ENCODE results near the gene SBNO2. TPM values are rescaled to one million over a fixed set of nuclear protein-coding genes. Genes with fewer than 3 reads are reported as not detected.
A peak's percentile ranks its signal among the peaks of the same experiment; 100 is the strongest.

SBNO2 gene
- polyA plus RNA-seq, 1 of the 3 experiments (the other 2 are of a cell fraction): 18.3 TPM

DNA sequence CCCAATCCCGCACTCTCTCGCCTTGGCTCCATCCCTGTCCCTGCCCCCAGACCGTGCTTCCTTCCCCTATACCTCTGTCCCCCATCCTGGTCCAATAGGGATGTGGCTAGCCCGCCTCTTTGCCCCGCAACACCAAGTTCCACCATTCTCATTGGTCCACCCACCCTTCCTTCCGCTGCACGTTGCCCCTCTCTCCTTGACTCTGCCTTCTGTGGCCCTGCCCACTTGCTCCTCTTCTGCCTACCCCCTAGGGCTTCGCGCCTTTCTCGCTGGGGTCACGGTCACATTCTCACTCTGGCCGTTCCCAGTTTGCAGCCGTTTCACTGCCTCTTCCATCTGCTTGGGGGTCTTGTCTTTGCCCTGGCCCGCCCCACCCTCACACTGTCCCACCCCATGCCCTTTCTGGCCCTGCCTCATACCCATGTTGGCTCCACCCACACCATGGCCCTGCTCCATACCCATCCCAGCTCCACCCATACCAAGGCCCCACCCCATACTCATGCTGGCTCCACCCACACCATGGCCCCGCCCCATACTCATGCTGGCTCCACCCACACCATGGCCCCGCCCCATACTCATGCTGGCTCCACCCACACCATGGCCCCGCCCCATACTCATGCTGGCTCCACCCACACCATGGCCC, 111.6 kb downstream of the SBNO2 start:
- no peak overlapping the region for H3K9ac ChIP-seq
- H3K9me2 ChIP-seq: no peaks in the 10 kb centered on the region
- H3K36me3 ChIP-seq (replicated peaks in 1 of 2; ENCODE audit: control insufficient read depth in 1 of 2, insufficient read depth in 2 of 2, low read length in 1 of 2): no peaks in the 10 kb centered on the region
- no peak overlapping the region for H2AFZ ChIP-seq (ENCODE audit: low read depth)
- 86% methylated on average over 17 of the region's 17 CpGs for WGBS (ENCODE audit: low lambda C conversion rate)
- no peak for TF ChIP-seq RFX5 (IDR thresholded peaks at IDR 0.05; ENCODE audit: low read length)
- TF ChIP-seq, protein P1, sequence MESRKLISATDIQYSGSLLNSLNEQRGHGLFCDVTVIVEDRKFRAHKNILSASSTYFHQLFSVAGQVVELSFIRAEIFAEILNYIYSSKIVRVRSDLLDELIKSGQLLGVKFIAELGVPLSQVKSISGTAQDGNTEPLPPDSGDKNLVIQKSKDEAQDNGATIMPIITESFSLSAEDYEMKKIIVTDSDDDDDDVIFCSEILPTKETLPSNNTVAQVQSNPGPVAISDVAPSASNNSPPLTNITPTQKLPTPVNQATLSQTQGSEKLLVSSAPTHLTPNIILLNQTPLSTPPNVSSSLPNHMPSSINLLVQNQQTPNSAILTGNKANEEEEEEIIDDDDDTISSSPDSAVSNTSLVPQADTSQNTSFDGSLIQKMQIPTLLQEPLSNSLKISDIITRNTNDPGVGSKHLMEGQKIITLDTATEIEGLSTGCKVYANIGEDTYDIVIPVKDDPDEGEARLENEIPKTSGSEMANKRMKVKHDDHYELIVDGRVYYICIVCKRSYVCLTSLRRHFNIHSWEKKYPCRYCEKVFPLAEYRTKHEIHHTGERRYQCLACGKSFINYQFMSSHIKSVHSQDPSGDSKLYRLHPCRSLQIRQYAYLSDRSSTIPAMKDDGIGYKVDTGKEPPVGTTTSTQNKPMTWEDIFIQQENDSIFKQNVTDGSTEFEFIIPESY (IDR thresholded peaks at IDR 0.05; ENCODE audit: borderline replicate concordance, low read depth): no peak
- TF ChIP-seq SIN3A (IDR thresholded peaks at IDR 0.05; ENCODE audit: borderline replicate concordance, low read depth, low read length): no peak
- no peak for TF ChIP-seq TCF12 (IDR thresholded peaks at IDR 0.05)
- TF ChIP-seq, protein P2, sequence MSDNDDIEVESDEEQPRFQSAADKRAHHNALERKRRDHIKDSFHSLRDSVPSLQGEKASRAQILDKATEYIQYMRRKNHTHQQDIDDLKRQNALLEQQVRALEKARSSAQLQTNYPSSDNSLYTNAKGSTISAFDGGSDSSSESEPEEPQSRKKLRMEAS (IDR thresholded peaks at IDR 0.05; ENCODE audit: low read depth): no peak
- TF ChIP-seq GABPA (IDR thresholded peaks at IDR 0.05; ENCODE audit: low read depth): no peak
- no peak for TF ChIP-seq NRF1 (IDR thresholded peaks at IDR 0.05; ENCODE audit: low read depth, low read length)
- TF ChIP-seq, protein P3, sequence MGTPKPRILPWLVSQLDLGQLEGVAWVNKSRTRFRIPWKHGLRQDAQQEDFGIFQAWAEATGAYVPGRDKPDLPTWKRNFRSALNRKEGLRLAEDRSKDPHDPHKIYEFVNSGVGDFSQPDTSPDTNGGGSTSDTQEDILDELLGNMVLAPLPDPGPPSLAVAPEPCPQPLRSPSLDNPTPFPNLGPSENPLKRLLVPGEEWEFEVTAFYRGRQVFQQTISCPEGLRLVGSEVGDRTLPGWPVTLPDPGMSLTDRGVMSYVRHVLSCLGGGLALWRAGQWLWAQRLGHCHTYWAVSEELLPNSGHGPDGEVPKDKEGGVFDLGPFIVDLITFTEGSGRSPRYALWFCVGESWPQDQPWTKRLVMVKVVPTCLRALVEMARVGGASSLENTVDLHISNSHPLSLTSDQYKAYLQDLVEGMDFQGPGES (IDR thresholded peaks at IDR 0.05; ENCODE audit: low read depth, low read length): no peak
- ChIA-PET POLR2A (no interaction called here), CTCF (no interaction called here)
- H3K9me3 ChIP-seq: peaks cover 3% of the 10 kb centered on the region; the same call in 1 of the 2 replicates
- no peaks in the 10 kb centered on the region for H4K20me1 ChIP-seq (ENCODE audit: insufficient read depth)
- H3K4me3 ChIP-seq (ENCODE audit: low read depth in 2 of 2, low read length in 1 of 2): no peak overlapping the region
- no peaks in the 10 kb centered on the region for H3K79me2 ChIP-seq (ENCODE audit: insufficient read depth)
- no peak overlapping the region for H3K4me2 ChIP-seq
- no peak overlapping the region for H3K27ac ChIP-seq (ENCODE audit: low read depth in 2 of 2, low read length in 1 of 2)
- peaks cover 0 to 18% of the 10 kb centered on the region in 2 experiments; a peak in 1 of 4 replicates for H3K4me1 ChIP-seq (ENCODE audit: control insufficient read depth in 1 of 2, insufficient read depth in 2 of 2, low read depth in 1 of 2, low read length in 1 of 2)
- peaks cover 2% of the 10 kb centered on the region; the same call in 1 of the 2 replicates for H3K27me3 ChIP-seq (ENCODE audit: insufficient read depth)
- H3F3A ChIP-seq (replicated peaks; ENCODE audit: insufficient read depth): peaks cover 7% of the 10 kb centered on the region
- peak; percentile 59 for DNase-seq

DNA sequence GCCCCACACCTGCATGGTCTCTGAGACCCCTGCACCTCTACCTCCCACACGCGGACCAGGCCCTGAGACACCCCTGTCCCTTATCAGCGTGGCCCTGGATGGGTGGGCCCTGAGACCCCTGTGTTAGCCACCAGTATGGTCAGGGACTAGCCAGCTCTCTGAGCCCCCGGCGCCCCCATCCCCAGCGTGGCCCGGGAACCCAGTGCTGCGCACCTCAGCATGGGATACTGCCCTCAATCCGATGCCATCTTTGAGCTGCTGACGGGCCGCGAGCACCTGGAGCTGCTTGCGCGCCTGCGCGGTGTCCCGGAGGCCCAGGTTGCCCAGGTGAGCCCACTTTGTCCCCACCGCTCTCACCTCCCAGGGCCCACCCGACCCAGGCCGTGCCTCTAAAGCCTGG, 112.1 kb downstream of the SBNO2 start:
- no peak overlapping the region for H2AFZ ChIP-seq (ENCODE audit: low read depth)
- no peak overlapping the region for H3K9ac ChIP-seq
- CTCF ChIA-PET: no interaction called here
- H3K4me3 ChIP-seq (ENCODE audit: low read depth in 2 of 2, low read length in 1 of 2): no peak overlapping the region
- H3K27me3 ChIP-seq (ENCODE audit: insufficient read depth): no peaks in the 10 kb centered on the region; the same call in 1 of the 2 replicates
- DNase-seq: no peak
- POLR2A ChIA-PET: no interaction called here
- peaks cover 8% of the 10 kb centered on the region; the same call in 1 of the 2 replicates for H3K9me3 ChIP-seq
- no peaks in the 10 kb centered on the region for H3K79me2 ChIP-seq (ENCODE audit: insufficient read depth)
- H3K4me2 ChIP-seq: no peak overlapping the region
- WGBS (ENCODE audit: low lambda C conversion rate): 94% methylated on average over 14 of the region's 20 CpGs
- no peaks in the 10 kb centered on the region for H3K36me3 ChIP-seq (replicated peaks in 1 of 2; ENCODE audit: control insufficient read depth in 1 of 2, insufficient read depth in 2 of 2, low read length in 1 of 2)
- no peak overlapping the region for H3K27ac ChIP-seq (ENCODE audit: low read depth in 2 of 2, low read length in 1 of 2)
- H3F3A ChIP-seq (replicated peaks; ENCODE audit: insufficient read depth): peaks cover 7% of the 10 kb centered on the region
- H4K20me1 ChIP-seq (ENCODE audit: insufficient read depth): no peaks in the 10 kb centered on the region
- H3K4me1 ChIP-seq (ENCODE audit: control insufficient read depth in 1 of 2, insufficient read depth in 2 of 2, low read depth in 1 of 2, low read length in 1 of 2): peaks cover 0 to 17% of the 10 kb centered on the region in 2 experiments; a peak in 1 of 4 replicates
- no peaks in the 10 kb centered on the region for H3K9me2 ChIP-seq
- no peak for TF ChIP-seq RCOR1 (IDR thresholded peaks at IDR 0.05; ENCODE audit: low read length)
- TF ChIP-seq RAD21 (IDR thresholded peaks at IDR 0.05; ENCODE audit: low read length): no peak
- no peak for TF ChIP-seq TEAD4 (IDR thresholded peaks at IDR 0.05; ENCODE audit: borderline replicate concordance, insufficient read depth)
- TF ChIP-seq ELF1 (IDR thresholded peaks at IDR 0.05): no peak
- no peak for TF ChIP-seq FOSL2 (IDR thresholded peaks at IDR 0.05; ENCODE audit: borderline replicate concordance, low read depth)
- TF ChIP-seq, protein P4, sequence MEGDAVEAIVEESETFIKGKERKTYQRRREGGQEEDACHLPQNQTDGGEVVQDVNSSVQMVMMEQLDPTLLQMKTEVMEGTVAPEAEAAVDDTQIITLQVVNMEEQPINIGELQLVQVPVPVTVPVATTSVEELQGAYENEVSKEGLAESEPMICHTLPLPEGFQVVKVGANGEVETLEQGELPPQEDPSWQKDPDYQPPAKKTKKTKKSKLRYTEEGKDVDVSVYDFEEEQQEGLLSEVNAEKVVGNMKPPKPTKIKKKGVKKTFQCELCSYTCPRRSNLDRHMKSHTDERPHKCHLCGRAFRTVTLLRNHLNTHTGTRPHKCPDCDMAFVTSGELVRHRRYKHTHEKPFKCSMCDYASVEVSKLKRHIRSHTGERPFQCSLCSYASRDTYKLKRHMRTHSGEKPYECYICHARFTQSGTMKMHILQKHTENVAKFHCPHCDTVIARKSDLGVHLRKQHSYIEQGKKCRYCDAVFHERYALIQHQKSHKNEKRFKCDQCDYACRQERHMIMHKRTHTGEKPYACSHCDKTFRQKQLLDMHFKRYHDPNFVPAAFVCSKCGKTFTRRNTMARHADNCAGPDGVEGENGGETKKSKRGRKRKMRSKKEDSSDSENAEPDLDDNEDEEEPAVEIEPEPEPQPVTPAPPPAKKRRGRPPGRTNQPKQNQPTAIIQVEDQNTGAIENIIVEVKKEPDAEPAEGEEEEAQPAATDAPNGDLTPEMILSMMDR (IDR thresholded peaks at IDR 0.05): no peak
- TF ChIP-seq EZH2phosphoT487 (IDR thresholded peaks at IDR 0.05; ENCODE audit: borderline replicate concordance, low read depth): no peak
- TF ChIP-seq FOXM1 (IDR thresholded peaks at IDR 0.05; ENCODE audit: low read depth): no peak
- TF ChIP-seq, protein P5, sequence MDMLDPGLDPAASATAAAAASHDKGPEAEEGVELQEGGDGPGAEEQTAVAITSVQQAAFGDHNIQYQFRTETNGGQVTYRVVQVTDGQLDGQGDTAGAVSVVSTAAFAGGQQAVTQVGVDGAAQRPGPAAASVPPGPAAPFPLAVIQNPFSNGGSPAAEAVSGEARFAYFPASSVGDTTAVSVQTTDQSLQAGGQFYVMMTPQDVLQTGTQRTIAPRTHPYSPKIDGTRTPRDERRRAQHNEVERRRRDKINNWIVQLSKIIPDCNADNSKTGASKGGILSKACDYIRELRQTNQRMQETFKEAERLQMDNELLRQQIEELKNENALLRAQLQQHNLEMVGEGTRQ (IDR thresholded peaks at IDR 0.05; ENCODE audit: borderline replicate concordance, low read depth, low read length): no peak
- no peak for TF ChIP-seq YY1 (IDR thresholded peaks at IDR 0.05; ENCODE audit: low read depth)
- TF ChIP-seq, protein P6, sequence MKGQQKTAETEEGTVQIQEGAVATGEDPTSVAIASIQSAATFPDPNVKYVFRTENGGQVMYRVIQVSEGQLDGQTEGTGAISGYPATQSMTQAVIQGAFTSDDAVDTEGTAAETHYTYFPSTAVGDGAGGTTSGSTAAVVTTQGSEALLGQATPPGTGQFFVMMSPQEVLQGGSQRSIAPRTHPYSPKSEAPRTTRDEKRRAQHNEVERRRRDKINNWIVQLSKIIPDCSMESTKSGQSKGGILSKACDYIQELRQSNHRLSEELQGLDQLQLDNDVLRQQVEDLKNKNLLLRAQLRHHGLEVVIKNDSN (IDR thresholded peaks at IDR 0.05; ENCODE audit: borderline replicate concordance, low read depth): no peak
- no peak for TF ChIP-seq SMC3 (IDR thresholded peaks at IDR 0.05; ENCODE audit: low read depth, low read length)
- no peak for TF ChIP-seq RXRA (IDR thresholded peaks at IDR 0.05; ENCODE audit: borderline replicate concordance, low read depth)
- TF ChIP-seq GATA2 (CRISPR knock-in tag; IDR thresholded peaks at IDR 0.05): no peak
- TF ChIP-seq RFX5 (IDR thresholded peaks at IDR 0.05; ENCODE audit: low read length): no peak
- TF ChIP-seq GABPA (IDR thresholded peaks at IDR 0.05; ENCODE audit: low read depth): no peak

All from SK-N-SH (cell line).